Heart left ventricle (tissue), 13 donors: Measurements from ENCODE around the gene COL15A1.

Experiments used
- POLR2A ChIP-seq, 2 donors: fragments of 450-650 bp; IDR thresholded peaks; one replicate each; pipeline ENCODE4 v1.6.1; 2017; ENCODE audit warnings: antibody characterized with exemption in 2 of 2, mild to moderate bottlenecking in 2 of 2, moderate library complexity in 2 of 2
- TF ChIP-seq, protein P1 (sequence below), 12 donors: fragments of 200-600 bp; sonication (generic) in 4 of 12; IDR thresholded peaks; one replicate each; pipeline versions ENCODE4 v1.5.0 to v1.8.0; 2018 to 2022; ENCODE audit warnings: antibody characterized with exemption in 12 of 12, mild to moderate bottlenecking in 5 of 12
- donor health status: ischemic (EF 13 %, LVEDD 7.1; RV severe dilation, severe dysfunction).
- donor health status: DM: no; HTN: yes; CAD: no.
- donor health status: DM: no; HTN: no; CAD: no.
- donor health status: ischemic (EF 25% LVEDD 6.9; RV normal size, moderate dysfunction).
- donor health status: ischemic (EF 25% LVEDD 5.7; RV mildly dilated, moderate dysfunction).
- donor health status: ischemic (EF 35%, LVEDD 5.7; RV mildly dilated, moderate dysfunction).
- donor health status: nonischemic (EF 11% LVEDD 7.7; RV severe dilation, severe dysfunction).
- donor health status: DM: yes; HTN: yes; CAD: no.
- donor health status: PGD.
- donor health status: ischemic (EF 29% LVEDD 5.4; RV normal size, mild dysfunction).
- donor health status: nonischemic (EF 23%, LVEDD 6.1; RV moderate dilation, normal function).

DNA sequence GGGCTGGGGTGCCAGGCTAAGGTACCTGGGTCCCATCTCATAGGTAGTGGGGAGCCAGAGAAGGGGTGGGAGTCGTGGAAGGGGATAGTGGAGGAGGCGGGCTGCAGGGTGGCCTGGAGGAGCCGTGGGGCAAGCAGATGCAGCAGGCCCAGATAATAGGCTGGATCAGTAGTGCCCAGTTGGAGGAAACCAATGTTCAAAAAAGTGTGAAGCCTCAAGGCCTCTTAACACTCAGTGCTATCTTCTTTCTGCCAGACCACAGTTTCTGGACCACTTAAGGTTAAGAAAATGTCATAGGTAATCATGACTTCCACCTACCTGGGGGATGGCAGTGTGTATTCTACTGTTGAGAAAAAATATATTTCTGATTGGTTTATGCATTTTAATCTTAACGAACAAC lies 97.9 kb downstream of the COL15A1 start:
- TF ChIP-seq, protein P1, sequence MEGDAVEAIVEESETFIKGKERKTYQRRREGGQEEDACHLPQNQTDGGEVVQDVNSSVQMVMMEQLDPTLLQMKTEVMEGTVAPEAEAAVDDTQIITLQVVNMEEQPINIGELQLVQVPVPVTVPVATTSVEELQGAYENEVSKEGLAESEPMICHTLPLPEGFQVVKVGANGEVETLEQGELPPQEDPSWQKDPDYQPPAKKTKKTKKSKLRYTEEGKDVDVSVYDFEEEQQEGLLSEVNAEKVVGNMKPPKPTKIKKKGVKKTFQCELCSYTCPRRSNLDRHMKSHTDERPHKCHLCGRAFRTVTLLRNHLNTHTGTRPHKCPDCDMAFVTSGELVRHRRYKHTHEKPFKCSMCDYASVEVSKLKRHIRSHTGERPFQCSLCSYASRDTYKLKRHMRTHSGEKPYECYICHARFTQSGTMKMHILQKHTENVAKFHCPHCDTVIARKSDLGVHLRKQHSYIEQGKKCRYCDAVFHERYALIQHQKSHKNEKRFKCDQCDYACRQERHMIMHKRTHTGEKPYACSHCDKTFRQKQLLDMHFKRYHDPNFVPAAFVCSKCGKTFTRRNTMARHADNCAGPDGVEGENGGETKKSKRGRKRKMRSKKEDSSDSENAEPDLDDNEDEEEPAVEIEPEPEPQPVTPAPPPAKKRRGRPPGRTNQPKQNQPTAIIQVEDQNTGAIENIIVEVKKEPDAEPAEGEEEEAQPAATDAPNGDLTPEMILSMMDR (IDR thresholded peaks at IDR 0.05): no peak
- TF ChIP-seq POLR2A (IDR thresholded peaks at IDR 0.05): no peak
